ENCODE measurements around the gene TAGLN2.
"Not testable (repeated sequence)": the region's sequence is repeated elsewhere in the genome, so short reads cannot be mapped to it uniquely, and the experiment has no call there.

The TAGLN2 gene

GRCh38 chr1:159914252-159915018, 10.9 kb downstream of the TAGLN2 start:
- peaks cover 8% of the 10 kb centered on the region for H3K36me3 ChIP-seq (ENCODE audit: control insufficient read depth, insufficient read depth, low read length)
- H3K27me3 ChIP-seq (ENCODE audit: control insufficient read depth, insufficient read depth, low read length) = no peaks in the 10 kb centered on the region
- H3K4me1 ChIP-seq (ENCODE audit: control insufficient read depth, insufficient read depth, low read length) = peaks cover 35% of the 10 kb centered on the region
- no peak overlapping the region for H3K4me3 ChIP-seq (ENCODE audit: low read depth, low read length)
- no peak overlapping the region for H3K9ac ChIP-seq (ENCODE audit: low read depth, low read length)
- no peaks in the 10 kb centered on the region for H3K9me3 ChIP-seq (ENCODE audit: control insufficient read depth, insufficient read depth, low read length)

GRCh38 chr1:159913451-159914192, 11.7 kb downstream of the TAGLN2 start:
- Histone ChIP-seq H3K4me3 (ENCODE audit: low read depth, low read length) (no peak overlapping the region), H3K36me3 (ENCODE audit: control insufficient read depth, insufficient read depth, low read length) (peaks cover 1% of the 10 kb centered on the region), H3K9me3 (ENCODE audit: control insufficient read depth, insufficient read depth, low read length) (no peaks in the 10 kb centered on the region), H3K4me1 (ENCODE audit: control insufficient read depth, insufficient read depth, low read length) (peaks cover 35% of the 10 kb centered on the region), H3K27me3 (ENCODE audit: control insufficient read depth, insufficient read depth, low read length) (no peaks in the 10 kb centered on the region), H3K9ac (ENCODE audit: low read depth, low read length) (no peak overlapping the region)

GRCh38 chr1:159911326-159912070, 13.8 kb downstream of the TAGLN2 start:
- no peaks in the 10 kb centered on the region for H3K27me3 ChIP-seq (ENCODE audit: control insufficient read depth, insufficient read depth, low read length)
- H3K36me3 ChIP-seq (ENCODE audit: control insufficient read depth, insufficient read depth, low read length) = no peaks in the 10 kb centered on the region
- H3K9me3 ChIP-seq (ENCODE audit: control insufficient read depth, insufficient read depth, low read length) = no peaks in the 10 kb centered on the region
- no peak overlapping the region for H3K9ac ChIP-seq (ENCODE audit: low read depth, low read length)
- peaks cover 32% of the 10 kb centered on the region for H3K4me1 ChIP-seq (ENCODE audit: control insufficient read depth, insufficient read depth, low read length)
- no peak overlapping the region for H3K4me3 ChIP-seq (ENCODE audit: low read depth, low read length)

- Histone ChIP-seq H3K9ac (ENCODE audit: low read depth, low read length) (no peak overlapping the region), H3K4me1 (ENCODE audit: control insufficient read depth, insufficient read depth, low read length) (peaks cover 13% of the 10 kb centered on the region), H3K27me3 (ENCODE audit: control insufficient read depth, insufficient read depth, low read length) (no peaks in the 10 kb centered on the region), H3K9me3 (ENCODE audit: control insufficient read depth, insufficient read depth, low read length) (no peaks in the 10 kb centered on the region), H3K4me3 (ENCODE audit: low read depth, low read length) (no peak overlapping the region), H3K36me3 (ENCODE audit: control insufficient read depth, insufficient read depth, low read length) (no peaks in the 10 kb centered on the region)
Observed at GRCh38 chr1:159908031-159908940, 17.0 kb downstream of the TAGLN2 start.

GRCh38 chr1:159906960-159907359, 18.3 kb downstream of the TAGLN2 start:
- Histone ChIP-seq H3K4me1 (ENCODE audit: control insufficient read depth, insufficient read depth, low read length) (peaks cover 13% of the 10 kb centered on the region), H3K9ac (ENCODE audit: low read depth, low read length) (no peak overlapping the region), H3K9me3 (ENCODE audit: control insufficient read depth, insufficient read depth, low read length) (no peaks in the 10 kb centered on the region), H3K36me3 (ENCODE audit: control insufficient read depth, insufficient read depth, low read length) (no peaks in the 10 kb centered on the region), H3K27me3 (ENCODE audit: control insufficient read depth, insufficient read depth, low read length) (no peaks in the 10 kb centered on the region), H3K4me3 (ENCODE audit: low read depth, low read length) (no peak overlapping the region)

- peaks cover 12% of the 10 kb centered on the region for H3K27me3 ChIP-seq (ENCODE audit: control insufficient read depth, insufficient read depth, low read length)
- not testable (repeated sequence) for H3K9me3 ChIP-seq (ENCODE audit: control insufficient read depth, insufficient read depth, low read length); H3K36me3 ChIP-seq (ENCODE audit: control insufficient read depth, insufficient read depth, low read length); H3K9ac ChIP-seq (ENCODE audit: low read depth, low read length); H3K4me1 ChIP-seq (ENCODE audit: control insufficient read depth, insufficient read depth, low read length); H3K4me3 ChIP-seq (ENCODE audit: low read depth, low read length)
Observed at GRCh38 chr1:159904036-159904435, 21.3 kb downstream of the TAGLN2 start.

GRCh38 chr1:159902541-159902940, 22.8 kb downstream of the TAGLN2 start:
- Histone ChIP-seq H3K36me3 (ENCODE audit: control insufficient read depth, insufficient read depth, low read length) (no peaks in the 10 kb centered on the region), H3K4me3 (ENCODE audit: low read depth, low read length) (no peak overlapping the region), H3K4me1 (ENCODE audit: control insufficient read depth, insufficient read depth, low read length) (peaks cover 6% of the 10 kb centered on the region), H3K9ac (ENCODE audit: low read depth, low read length) (no peak overlapping the region), H3K27me3 (ENCODE audit: control insufficient read depth, insufficient read depth, low read length) (peaks cover 15% of the 10 kb centered on the region), H3K9me3 (ENCODE audit: control insufficient read depth, insufficient read depth, low read length) (no peaks in the 10 kb centered on the region)

GRCh38 chr1:159900755-159901360, 24.4 kb downstream of the TAGLN2 start:
- H3K9me3 ChIP-seq (ENCODE audit: control insufficient read depth, insufficient read depth, low read length) = no peaks in the 10 kb centered on the region
- H3K36me3 ChIP-seq (ENCODE audit: control insufficient read depth, insufficient read depth, low read length) = no peaks in the 10 kb centered on the region
- H3K4me1 ChIP-seq (ENCODE audit: control insufficient read depth, insufficient read depth, low read length) = peaks cover 6% of the 10 kb centered on the region
- no peak overlapping the region for H3K4me3 ChIP-seq (ENCODE audit: low read depth, low read length)
- H3K9ac ChIP-seq (ENCODE audit: low read depth, low read length) = no peak overlapping the region
- H3K27me3 ChIP-seq (ENCODE audit: control insufficient read depth, insufficient read depth, low read length) = peaks cover 15% of the 10 kb centered on the region

- H3K4me3 ChIP-seq (ENCODE audit: low read depth, low read length) = peak within 1 kb of the TSS; percentile 35
- H3K27me3 ChIP-seq (ENCODE audit: control insufficient read depth, insufficient read depth, low read length) = peaks cover 16% of the 10 kb centered on the region
- no peaks in the 10 kb centered on the region for H3K36me3 ChIP-seq (ENCODE audit: control insufficient read depth, insufficient read depth, low read length)
- no peaks in the 10 kb centered on the region for H3K9me3 ChIP-seq (ENCODE audit: control insufficient read depth, insufficient read depth, low read length)
- H3K9ac ChIP-seq (ENCODE audit: low read depth, low read length) = no peak within 1 kb of the TSS
- H3K4me1 ChIP-seq (ENCODE audit: control insufficient read depth, insufficient read depth, low read length) = peaks cover 6% of the 10 kb centered on the region
Observed at GRCh38 chr1:159900086-159900680, 25.1 kb downstream of the TAGLN2 start, which contains the start of gene CFAP45. CFAP45 (minus strand) TSS chr1:159900165; CDS start chr1:159900098, 67 bp downstream.

- H3K9me3 ChIP-seq (ENCODE audit: control insufficient read depth, insufficient read depth, low read length); H3K4me1 ChIP-seq (ENCODE audit: control insufficient read depth, insufficient read depth, low read length); H3K9ac ChIP-seq (ENCODE audit: low read depth, low read length); H3K36me3 ChIP-seq (ENCODE audit: control insufficient read depth, insufficient read depth, low read length): not testable (repeated sequence)
- peaks cover 18% of the 10 kb centered on the region for H3K27me3 ChIP-seq (ENCODE audit: control insufficient read depth, insufficient read depth, low read length)
- H3K4me3 ChIP-seq (ENCODE audit: low read depth, low read length) = peak overlapping the region; percentile 18
Observed at GRCh38 chr1:159899634-159900033, 25.7 kb downstream of the TAGLN2 start.
